ENCODE results near the gene CCDC57. TPM values are rescaled to one million over a fixed set of nuclear protein-coding genes. Genes with fewer than 3 reads are reported as not detected.
"Not testable (repeated sequence)": the region's sequence is repeated elsewhere in the genome, so short reads cannot be mapped to it uniquely, and the experiment has no call there.

Gene CCDC57
- total RNA-seq, 1 donor from 2014 or later: 50.6 TPM

- DNase-seq (ENCODE audit: low spot score): no peak
- ATAC-seq: no peak
- intact Hi-C loops (cut with DNase I): no loop called here
These were observed 2.7 kb upstream of the CCDC57 start for GRCh38 chr17:82215095-82215971.

GRCh38 chr17:82214012-82214628 lies 1.5 kb upstream of the CCDC57 start:
- intact Hi-C loops (cut with DNase I): no loop called here
- no peak for DNase-seq (ENCODE audit: low spot score)
- no peak for ATAC-seq

GRCh38 chr17:82213251-82214011 lies 789 bp upstream of the CCDC57 start:
- DNase-seq (ENCODE audit: low spot score): peak; percentile 61
- peak; percentile 48 for ATAC-seq
- intact Hi-C loops (cut with DNase I): no loop called here

- DNase-seq (ENCODE audit: low spot score); ATAC-seq; intact Hi-C loops (cut with DNase I): not testable (repeated sequence)
These were observed 2.0 kb downstream of the CCDC57 start for GRCh38 chr17:82210655-82211054.

GRCh38 chr17:82205720-82206508 lies 6.7 kb downstream of the CCDC57 start:
- ATAC-seq (peak; percentile 90), DNase-seq (ENCODE audit: low spot score) (peak; percentile 88)
- intact Hi-C loops (cut with DNase I): loop anchor here (10.0 kb wide), 1 partner anchor 119 kb away; no protein-coding TSS in a partner anchor

GRCh38 chr17:82204831-82205719 lies 7.6 kb downstream of the CCDC57 start:
- intact Hi-C loops (cut with DNase I): loop anchor here (10.0 kb wide), 1 partner anchor 120 kb away; no protein-coding TSS in a partner anchor
- ATAC-seq: peak; percentile 40
- no peak for DNase-seq (ENCODE audit: low spot score)

- intact Hi-C loops (cut with DNase I): loop anchor here (10.0 kb wide), 1 partner anchor 121 kb away; no protein-coding TSS in a partner anchor
- no peak for DNase-seq (ENCODE audit: low spot score)
- ATAC-seq: no peak
These were observed 8.7 kb downstream of the CCDC57 start for GRCh38 chr17:82203920-82204319.

GRCh38 chr17:82202981-82203380 lies 9.7 kb downstream of the CCDC57 start:
- ATAC-seq: no peak
- DNase-seq (ENCODE audit: low spot score): no peak
- intact Hi-C loops (cut with DNase I): loop anchor here (10.0 kb wide), 1 partner anchor 122 kb away; no protein-coding TSS in a partner anchor

GRCh38 chr17:82201498-82201910 lies 11.1 kb downstream of the CCDC57 start:
- intact Hi-C loops (cut with DNase I): loop anchor here (10.0 kb wide), 1 partner anchor 123 kb away; no protein-coding TSS in a partner anchor
- ATAC-seq: no peak
- DNase-seq (ENCODE audit: low spot score): no peak

- intact Hi-C loops (cut with DNase I): loop anchor here (10.0 kb wide), 1 partner anchor 124 kb away; no protein-coding TSS in a partner anchor
These were observed 11.7 kb downstream of the CCDC57 start for GRCh38 chr17:82200743-82201497.

GRCh38 chr17:82200135-82200534 lies 12.5 kb downstream of the CCDC57 start:
- ATAC-seq (no peak), DNase-seq (ENCODE audit: low spot score) (no peak)
- intact Hi-C loops (cut with DNase I): loop anchor here (10.0 kb wide), 1 partner anchor 125 kb away; no protein-coding TSS in a partner anchor

More at GRCh38 chr17:82200743-82201497, 11.7 kb downstream of the CCDC57 start:
- DNase-seq (ENCODE audit: low spot score) (no peak), ATAC-seq (no peak)

GRCh38 chr17:82199496-82199895 lies 13.1 kb downstream of the CCDC57 start:
- ATAC-seq (no peak), DNase-seq (ENCODE audit: low spot score) (no peak)
- intact Hi-C loops (cut with DNase I): no loop called here

GRCh38 chr17:82198092-82198491 lies 14.6 kb downstream of the CCDC57 start:
- DNase-seq (ENCODE audit: low spot score): no peak
- intact Hi-C loops (cut with DNase I): no loop called here
- no peak for ATAC-seq

- DNase-seq (ENCODE audit: low spot score) (no peak), ATAC-seq (no peak)
- intact Hi-C loops (cut with DNase I): no loop called here
These were observed 16.7 kb downstream of the CCDC57 start for GRCh38 chr17:82195675-82196672.

GRCh38 chr17:82194765-82195164 lies 17.9 kb downstream of the CCDC57 start:
- ATAC-seq (no peak), DNase-seq (ENCODE audit: low spot score) (no peak)
- intact Hi-C loops (cut with DNase I): no loop called here
